Stimulated activated CD4-positive, alpha-beta T cell treated with anti-CD3 and anti-CD28 coated beads, Interleukin-15, amount 100 ng/mL, for 24 hours (primary cell): ENCODE data around the gene MRPS15.
"Not testable (repeated sequence)": the region's sequence is repeated elsewhere in the genome, so short reads cannot be mapped to it uniquely, and the experiment has no call there.

Source experiments
- DNase-seq: peaks from one replicate; pipeline ENCODE4 v3.0.0-alpha.2; 2020

Gene MRPS15

GRCh38 chr1:36463803-36464604, at the start of gene MRPS15:
Gene MRPS15 (minus strand): TSS chr1:36464384. CDS start chr1:36464275, 109 bp downstream.
- peak; percentile 98 for DNase-seq

GRCh38 chr1:36512842-36513241, 48.7 kb upstream of the MRPS15 start:
- no peak for DNase-seq

GRCh38 chr1:36511804-36512798, 47.9 kb upstream of the MRPS15 start:
- no peak for DNase-seq

- DNase-seq = not testable (repeated sequence)
Observed at GRCh38 chr1:36511220-36511619, 47.0 kb upstream of the MRPS15 start.

GRCh38 chr1:36510418-36510817, 46.2 kb upstream of the MRPS15 start:
- DNase-seq = no peak

- no peak for DNase-seq
Observed at GRCh38 chr1:36508257-36508656, 44.1 kb upstream of the MRPS15 start.

GRCh38 chr1:36506276-36506920, 42.2 kb upstream of the MRPS15 start:
- DNase-seq = no peak

GRCh38 chr1:36503733-36504132, 39.5 kb upstream of the MRPS15 start:
- no peak for DNase-seq

- DNase-seq = no peak
Observed at GRCh38 chr1:36503159-36503558, 39.0 kb upstream of the MRPS15 start.

- DNase-seq = no peak
Observed at GRCh38 chr1:36502616-36503015, 38.4 kb upstream of the MRPS15 start.

- not testable (repeated sequence) for DNase-seq
Observed at GRCh38 chr1:36501911-36502310, 37.7 kb upstream of the MRPS15 start.

- no peak for DNase-seq
Observed at GRCh38 chr1:36497207-36497606, 33.0 kb upstream of the MRPS15 start.

- no peak for DNase-seq
Observed at GRCh38 chr1:36494971-36495370, 30.8 kb upstream of the MRPS15 start.

- DNase-seq = no peak
Observed at GRCh38 chr1:36493524-36493923, 29.3 kb upstream of the MRPS15 start.

- DNase-seq = no peak
Observed at GRCh38 chr1:36492491-36492890, 28.3 kb upstream of the MRPS15 start.

- not testable (repeated sequence) for DNase-seq
Observed at GRCh38 chr1:36489258-36490051, 25.3 kb upstream of the MRPS15 start.

GRCh38 chr1:36487906-36488305, 23.7 kb upstream of the MRPS15 start:
- DNase-seq = no peak

- DNase-seq = not testable (repeated sequence)
Observed at GRCh38 chr1:36487336-36487725, 23.1 kb upstream of the MRPS15 start.

- DNase-seq = no peak
Observed at GRCh38 chr1:36486439-36487335, 22.5 kb upstream of the MRPS15 start.

- DNase-seq = no peak
Observed at GRCh38 chr1:36486093-36486438, 21.9 kb upstream of the MRPS15 start.

- DNase-seq = no peak
Observed at GRCh38 chr1:36484099-36484498, 19.9 kb upstream of the MRPS15 start.
